Brain microvascular endothelial cell (primary cell): ENCODE data around the gene ZC3H12D.

Experiments used
- DNase-seq: peaks from one replicate; pipeline ENCODE4 v3.0.0-alpha.2; 2020
- H3K27ac ChIP-seq: fragments of 250-450 bp; sonication (Bioruptor Pico); 2 replicates; pipeline ENCODE4 v1.5.1; 2020; ENCODE audit warnings: mild to moderate bottlenecking, moderate library complexity
- H3K27me3 ChIP-seq: fragments of 250-450 bp; sonication (Bioruptor Pico); replicated peaks from 2 replicates; pipeline ENCODE4 v1.5.1; 2020; ENCODE audit warnings: mild to moderate bottlenecking
- H3K36me3 ChIP-seq: fragments of 250-450 bp; sonication (Bioruptor Pico); replicated peaks from 2 replicates; pipeline ENCODE4 v1.5.1; 2020; ENCODE audit warnings: mild to moderate bottlenecking
- H3K4me3 ChIP-seq: 2 replicates; pipeline ENCODE4 v1.5.1; 2011; ENCODE audit warnings: low read depth, mild to moderate bottlenecking, control low read depth, low read length, moderate library complexity
- in situ Hi-C: cut with HindIII; loops from 2 replicates; pipeline ENCODE4 v1.10.0; 2017; ENCODE audit warnings: low sequenced_read_pairs, low pct_ligation_motif_present
- TF ChIP-seq, protein P1 (sequence below): IDR thresholded peaks from 2 replicates; pipeline ENCODE4 v1.5.1; 2011; ENCODE audit warnings: low read depth, mild to moderate bottlenecking, moderate library complexity, low read length, control low read depth, inconsistent platforms; ENCODE audit errors: missing control alignments

The ZC3H12D gene

DNA sequence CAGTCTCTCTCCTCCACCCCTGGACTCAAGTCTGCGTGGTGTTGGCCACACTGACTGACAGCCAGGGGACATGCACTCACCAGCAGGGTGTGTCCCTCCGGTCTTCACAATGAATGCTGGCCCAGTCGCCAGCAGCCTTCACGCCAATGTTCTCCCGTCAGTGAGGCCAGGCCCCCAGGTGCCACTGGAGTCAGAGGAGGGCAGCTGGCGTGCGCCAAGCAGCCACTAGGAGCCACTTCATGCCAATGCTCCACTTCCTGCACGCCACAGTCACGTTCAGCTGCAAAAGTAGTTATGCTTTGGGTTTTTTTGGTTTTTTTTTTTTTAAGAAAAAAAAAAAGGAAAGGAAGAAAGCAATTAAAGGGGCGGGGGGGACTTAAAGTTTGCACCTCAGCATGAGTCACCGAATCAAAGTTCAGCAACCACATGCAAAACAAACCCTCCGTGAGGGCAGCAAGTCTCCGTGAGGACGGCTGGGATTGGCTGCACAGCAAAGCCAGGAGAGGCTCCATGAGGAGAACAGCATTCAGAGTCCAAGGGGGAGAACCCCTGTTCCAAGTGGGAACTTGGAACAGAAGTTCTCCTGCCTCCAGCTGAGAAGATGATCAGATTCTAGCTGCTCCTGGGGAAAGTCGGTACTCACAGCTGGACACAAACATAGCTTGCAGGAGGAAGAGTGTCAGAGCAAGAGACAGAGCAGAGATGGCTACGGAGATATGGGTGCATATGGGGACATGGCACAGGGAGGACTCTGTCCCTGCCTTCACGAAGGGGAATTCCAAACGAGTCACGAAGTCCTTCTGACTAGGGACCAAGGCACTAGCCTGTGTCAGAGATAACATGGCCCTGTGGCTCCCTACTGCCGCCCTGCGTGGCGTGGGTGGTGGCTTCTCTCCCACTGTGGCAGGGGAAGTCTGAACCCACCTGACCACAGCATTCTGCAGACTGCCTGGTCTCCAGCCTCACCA, at the start of gene ZC3H12D:
Gene ZC3H12D, minus strand, starts transcription at position 282 of the 968 bp plus-strand sequence. CDS start 10,471 bp downstream, outside the sequence.
- DNase-seq: peak; percentile 5
- Histone ChIP-seq H3K27ac (no peak within 1 kb of the TSS), H3K36me3 (no peaks in the 10 kb centered on the region), H3K4me3 (peak within 1 kb of the TSS; percentile 3), H3K27me3 (no peaks in the 10 kb centered on the region)
- TF ChIP-seq, protein P1, sequence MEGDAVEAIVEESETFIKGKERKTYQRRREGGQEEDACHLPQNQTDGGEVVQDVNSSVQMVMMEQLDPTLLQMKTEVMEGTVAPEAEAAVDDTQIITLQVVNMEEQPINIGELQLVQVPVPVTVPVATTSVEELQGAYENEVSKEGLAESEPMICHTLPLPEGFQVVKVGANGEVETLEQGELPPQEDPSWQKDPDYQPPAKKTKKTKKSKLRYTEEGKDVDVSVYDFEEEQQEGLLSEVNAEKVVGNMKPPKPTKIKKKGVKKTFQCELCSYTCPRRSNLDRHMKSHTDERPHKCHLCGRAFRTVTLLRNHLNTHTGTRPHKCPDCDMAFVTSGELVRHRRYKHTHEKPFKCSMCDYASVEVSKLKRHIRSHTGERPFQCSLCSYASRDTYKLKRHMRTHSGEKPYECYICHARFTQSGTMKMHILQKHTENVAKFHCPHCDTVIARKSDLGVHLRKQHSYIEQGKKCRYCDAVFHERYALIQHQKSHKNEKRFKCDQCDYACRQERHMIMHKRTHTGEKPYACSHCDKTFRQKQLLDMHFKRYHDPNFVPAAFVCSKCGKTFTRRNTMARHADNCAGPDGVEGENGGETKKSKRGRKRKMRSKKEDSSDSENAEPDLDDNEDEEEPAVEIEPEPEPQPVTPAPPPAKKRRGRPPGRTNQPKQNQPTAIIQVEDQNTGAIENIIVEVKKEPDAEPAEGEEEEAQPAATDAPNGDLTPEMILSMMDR: peak; percentile 34
- in situ Hi-C loops: no loop called here

DNA sequence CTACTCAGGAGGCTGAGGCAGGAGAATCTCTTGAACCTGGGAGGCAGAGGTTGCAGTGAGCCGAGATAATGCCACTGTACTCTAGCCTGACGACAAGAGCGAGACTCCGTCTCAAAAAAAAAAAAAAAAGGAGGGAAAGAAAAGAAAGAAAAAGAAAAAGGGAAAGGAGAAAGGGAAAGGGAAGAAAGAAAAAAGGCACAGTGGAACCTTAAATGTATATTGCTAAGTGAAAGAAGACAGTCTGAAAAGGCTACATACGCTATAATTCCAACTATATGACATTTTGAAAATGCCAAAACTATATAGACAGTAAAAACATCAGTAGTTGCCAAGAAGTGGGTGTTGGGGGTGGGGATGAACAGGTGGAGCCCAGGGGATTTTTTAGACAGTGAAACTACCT, 44.8 kb upstream of the ZC3H12D start:
- Histone ChIP-seq H3K27ac (no peak overlapping the region), H3K36me3 (peaks cover 42% of the 10 kb centered on the region), H3K4me3 (no peak overlapping the region), H3K27me3 (no peaks in the 10 kb centered on the region)
- TF ChIP-seq, protein P1: no peak
- in situ Hi-C loops: no loop called here
- DNase-seq: no peak

DNA sequence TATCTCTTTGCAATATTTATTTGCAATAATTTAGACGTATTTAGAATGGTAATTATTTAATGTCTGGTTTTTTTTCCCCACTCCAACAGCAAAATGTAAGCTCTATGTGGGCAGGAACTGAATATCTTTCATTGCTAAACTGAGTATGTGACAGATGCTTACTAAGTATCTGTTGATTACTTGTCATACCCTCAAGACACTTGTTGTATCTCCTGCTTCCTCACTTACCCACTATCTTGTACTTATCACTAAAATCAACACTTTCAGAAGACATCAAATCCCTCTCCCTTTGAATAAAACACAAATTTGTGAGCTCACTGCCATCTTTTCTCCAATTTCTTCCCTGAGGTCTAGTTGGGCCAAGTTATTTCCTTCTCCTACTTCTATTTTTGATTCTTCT, 30.7 kb upstream of the ZC3H12D start:
- no peak for DNase-seq
- TF ChIP-seq, protein P1: no peak
- in situ Hi-C loops: no loop called here
- H3K4me3 ChIP-seq: no peak overlapping the region
- peaks cover 6% of the 10 kb centered on the region for H3K36me3 ChIP-seq
- no peak overlapping the region for H3K27ac ChIP-seq
- H3K27me3 ChIP-seq: no peaks in the 10 kb centered on the region

DNA sequence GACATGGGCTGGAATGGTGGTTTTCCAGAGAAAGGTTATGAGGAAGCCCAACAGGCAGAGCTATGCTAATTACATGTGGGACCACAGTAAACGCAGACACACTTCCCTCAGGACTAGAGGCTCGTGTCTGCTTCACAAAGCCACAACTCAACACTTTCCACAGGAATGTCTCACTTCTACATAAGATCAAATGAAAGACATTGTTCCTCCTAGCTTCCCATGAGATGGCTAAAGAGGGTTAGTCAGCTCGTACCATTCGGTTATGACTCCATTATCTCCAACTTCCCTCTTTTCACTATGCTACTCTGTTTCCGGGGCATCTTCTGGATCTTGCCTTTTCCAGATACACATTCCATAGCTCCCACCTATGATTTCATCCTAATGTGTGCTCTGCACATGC, 29.1 kb upstream of the ZC3H12D start:
- H3K36me3 ChIP-seq: peaks cover 5% of the 10 kb centered on the region
- no peaks in the 10 kb centered on the region for H3K27me3 ChIP-seq
- in situ Hi-C loops: no loop called here
- H3K27ac ChIP-seq: no peak overlapping the region
- no peak overlapping the region for H3K4me3 ChIP-seq
- TF ChIP-seq, protein P1: no peak
- no peak for DNase-seq

DNA sequence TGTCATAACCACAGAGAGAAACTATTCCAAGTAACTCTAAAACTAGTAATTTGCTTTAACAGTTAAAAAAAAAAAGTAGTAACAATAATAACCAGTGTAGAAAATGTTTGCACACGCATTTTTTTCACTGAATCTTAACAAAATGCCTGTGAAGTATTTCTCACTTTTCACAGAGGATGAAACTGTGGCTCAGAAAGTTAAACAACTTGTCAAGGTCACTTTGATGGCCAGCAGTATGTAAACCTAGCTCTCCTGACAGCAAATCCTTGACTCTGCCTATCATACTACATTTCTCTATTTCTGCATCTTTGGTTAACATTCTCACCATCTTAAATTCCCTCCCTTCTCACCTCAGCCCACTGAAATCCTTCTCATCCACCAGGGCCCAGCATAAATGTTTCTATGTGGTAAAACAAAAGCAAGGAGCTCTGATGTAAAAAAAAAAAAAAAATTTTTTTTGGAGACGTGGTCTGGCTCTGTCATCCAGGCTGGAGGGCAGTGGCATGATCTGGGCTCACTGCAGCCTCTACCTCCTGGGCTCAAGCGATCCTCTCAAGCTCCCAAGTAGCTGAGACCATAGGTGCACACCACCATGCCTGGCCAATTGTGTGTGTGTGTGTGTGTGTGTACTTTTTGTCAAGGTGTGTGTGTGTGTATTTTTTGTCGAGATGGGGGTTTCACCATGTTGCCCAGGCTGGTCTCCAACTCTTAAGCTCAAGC, 26.1 kb upstream of the ZC3H12D start:
- TF ChIP-seq, protein P1: no peak
- H3K27ac ChIP-seq: no peak overlapping the region
- H3K27me3 ChIP-seq: no peaks in the 10 kb centered on the region
- H3K36me3 ChIP-seq: peaks cover 8% of the 10 kb centered on the region
- in situ Hi-C loops: no loop called here
- H3K4me3 ChIP-seq: no peak overlapping the region
- no peak for DNase-seq
